Fibroblast of lung (primary cell): ENCODE measurements around the gene OGN. TPM values are rescaled to one million over a fixed set of nuclear protein-coding genes. Genes with fewer than 3 reads are reported as not detected.

Experiments
- DNase-seq, 2 donors: peaks; one replicate each; pipeline versions ENCODE4 v3.0.0 to v3.0.0-alpha.2; 2010; ENCODE audit warnings: low read depth in 2 of 2
- H2AFZ ChIP-seq: 2 replicates; pipeline ENCODE4 v1.5.1; 2012; ENCODE audit warnings: low read length, control low read depth, inconsistent platforms
- H3K27ac ChIP-seq: 2 replicates; pipeline ENCODE4 v1.5.1; 2011; ENCODE audit warnings: low read length, control low read depth; ENCODE audit not compliant: insufficient read depth
- H3K27me3 ChIP-seq: 2 replicates; pipeline ENCODE4 v1.5.1; 2011; ENCODE audit warnings: mild to moderate bottlenecking, low read length; ENCODE audit not compliant: control insufficient read depth, insufficient read depth
- H3K36me3 ChIP-seq: 2 replicates; pipeline ENCODE4 v1.5.1; 2011; ENCODE audit warnings: low read length; ENCODE audit not compliant: control insufficient read depth, insufficient read depth
- H3K4me1 ChIP-seq: 2 replicates; pipeline ENCODE4 v1.5.1; 2011; ENCODE audit warnings: low read length; ENCODE audit not compliant: control insufficient read depth, insufficient read depth; ENCODE audit errors: extremely low read depth
- H3K4me2 ChIP-seq: 2 replicates; pipeline ENCODE4 v1.5.1; 2011; ENCODE audit warnings: low read length, control low read depth; ENCODE audit not compliant: insufficient read depth; ENCODE audit errors: extremely low read depth
- H3K4me3 ChIP-seq, 4 experiments: fragments of 200-600 bp in 1 of 4; sonication (generic) in 1 of 4; replicated peaks in 1 of 4; 2 replicates each; pipeline ENCODE4 v1.5.1; 2011 to 2016; ENCODE audit warnings: low read length in 4 of 4, low read depth in 3 of 4, mild to moderate bottlenecking in 3 of 4, control low read depth in 2 of 4, inconsistent platforms in 1 of 4, mixed read lengths in 1 of 4; ENCODE audit not compliant: insufficient read depth in 1 of 4; ENCODE audit errors: control extremely low read depth in 1 of 4
- H3K79me2 ChIP-seq: 2 replicates; pipeline ENCODE4 v1.5.1; 2012; ENCODE audit warnings: mild to moderate bottlenecking, low read length, inconsistent platforms; ENCODE audit not compliant: control insufficient read depth, insufficient read depth
- H3K9ac ChIP-seq: 2 replicates; pipeline ENCODE4 v1.5.1; 2011; ENCODE audit warnings: mild to moderate bottlenecking, low read length, control low read depth; ENCODE audit not compliant: insufficient read depth
- H3K9me3 ChIP-seq: 2 replicates; pipeline ENCODE4 v1.5.1; 2012; ENCODE audit warnings: low read depth, low read length; ENCODE audit not compliant: control insufficient read depth, insufficient read depth
- H4K20me1 ChIP-seq: 2 replicates; pipeline ENCODE4 v1.5.1; 2011; ENCODE audit warnings: low read length; ENCODE audit not compliant: control insufficient read depth, insufficient read depth; ENCODE audit errors: extremely low read depth
- EZH2 ChIP-seq: IDR thresholded peaks from 2 replicates; pipeline ENCODE4 v1.5.1; 2012; ENCODE audit warnings: low read length, control low read depth, mild to moderate bottlenecking; ENCODE audit errors: missing control alignments
- polyA minus RNA-seq: library from RNA; depleted of rRNA, polyadenylated mRNA; stranded (reverse); fragments of >200 nt; gene quantifications from 2 replicates; pipeline ENCODE4 v1.2.3, GENCODE V29; 2011; ENCODE audit warnings: low replicate concordance
- polyA plus RNA-seq, 2 donors: library from polyadenylated mRNA; depleted of rRNA in 1 of 2; stranded (reverse) in 1 of 2; unstranded in 1 of 2; fragments of >200 nt; gene quantifications; 2 replicates each; pipeline ENCODE4 v1.2.1, GENCODE V29; 2011 to 2012; ENCODE audit warnings: missing spikeins in 1 of 2
- total RNA-seq: library from RNA; depleted of rRNA; stranded (reverse); fragments of >200 nt; gene quantifications from 2 replicates; pipeline ENCODE4 v1.2.1, GENCODE V29; 2014
- TF ChIP-seq, protein P1 (sequence below), 2 donors: IDR thresholded peaks in 1 of 2; conservative IDR thresholded peaks in 1 of 2; 1 replicate in 1 of 2; 2 replicates in 1 of 2; pipeline ENCODE4 v1.5.1; 2011 to 2012; ENCODE audit warnings: low read length in 2 of 2, control low read depth in 1 of 2, inconsistent platforms in 1 of 2, low read depth in 1 of 2, mild to moderate bottlenecking in 1 of 2

Gene OGN, protein sequence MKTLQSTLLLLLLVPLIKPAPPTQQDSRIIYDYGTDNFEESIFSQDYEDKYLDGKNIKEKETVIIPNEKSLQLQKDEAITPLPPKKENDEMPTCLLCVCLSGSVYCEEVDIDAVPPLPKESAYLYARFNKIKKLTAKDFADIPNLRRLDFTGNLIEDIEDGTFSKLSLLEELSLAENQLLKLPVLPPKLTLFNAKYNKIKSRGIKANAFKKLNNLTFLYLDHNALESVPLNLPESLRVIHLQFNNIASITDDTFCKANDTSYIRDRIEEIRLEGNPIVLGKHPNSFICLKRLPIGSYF
- total RNA-seq (1.3 and 6.2 TPM in 2 replicates), polyA plus RNA-seq (1.2 and 4.4 TPM in 2 replicates), polyA minus RNA-seq (0.37 TPM in 1 of 2 replicates, not detected in the other)
- polyA plus RNA-seq (2012), result 0.69 and 3.9 TPM in 2 replicates

DNA sequence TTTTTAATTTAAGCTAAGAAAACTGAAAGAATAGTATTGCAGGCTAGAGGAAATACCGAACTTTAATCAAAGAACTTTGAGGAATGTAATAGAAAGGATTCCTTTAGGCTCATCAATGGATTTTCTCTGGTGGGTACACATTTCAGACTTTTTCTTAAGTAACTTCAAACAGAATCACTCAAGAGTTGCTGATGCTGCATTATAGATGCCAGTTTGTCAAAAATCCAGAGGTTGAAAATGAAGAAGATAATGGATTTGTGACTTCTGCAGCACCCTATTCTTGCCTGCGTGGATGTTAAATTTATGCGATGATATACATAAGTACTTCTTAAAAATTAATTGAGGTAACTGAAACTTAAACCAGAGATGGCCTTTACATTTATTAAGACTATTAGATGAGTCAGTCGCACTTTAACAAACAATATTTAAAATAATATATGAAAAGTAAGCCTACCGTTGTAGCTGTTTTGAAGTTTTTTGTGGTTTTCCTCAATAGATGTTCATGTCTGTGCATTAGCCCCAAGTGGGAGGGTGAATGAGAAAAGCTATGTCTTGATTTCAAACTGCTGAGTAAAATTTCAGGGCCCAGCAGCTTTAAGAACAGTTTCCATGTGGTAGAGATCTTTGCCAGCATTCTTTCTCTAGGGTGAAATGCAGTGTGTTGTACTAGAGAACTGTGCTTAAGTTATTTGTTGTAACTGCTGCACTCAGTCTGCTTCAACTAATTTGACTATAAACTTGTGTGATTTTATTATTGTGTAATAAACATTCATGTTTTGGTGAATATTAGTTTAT, at the start of gene OGN:
Gene OGN, minus strand, starts transcription at position 537 of the 795 bp plus-strand sequence. CDS start 1,171 bp downstream, outside the sequence.
- Histone ChIP-seq H3K4me1 (peaks cover 3% of the 10 kb centered on the region), H3K9me3 (no peaks in the 10 kb centered on the region), H4K20me1 (no peaks in the 10 kb centered on the region), H3K4me2 (peak within 1 kb of the TSS; percentile 40), H2AFZ (no peak within 1 kb of the TSS), H3K27ac (no peak within 1 kb of the TSS), H3K9ac (no peak within 1 kb of the TSS), H3K4me3 (peak within 1 kb of the TSS in 2 of 4 experiments; percentile 32 to 34), H3K79me2 (no peaks in the 10 kb centered on the region), H3K27me3 (no peaks in the 10 kb centered on the region), H3K36me3 (no peaks in the 10 kb centered on the region)
- DNase-seq, result peak; percentile 52 to 75
- TF ChIP-seq, protein P1, sequence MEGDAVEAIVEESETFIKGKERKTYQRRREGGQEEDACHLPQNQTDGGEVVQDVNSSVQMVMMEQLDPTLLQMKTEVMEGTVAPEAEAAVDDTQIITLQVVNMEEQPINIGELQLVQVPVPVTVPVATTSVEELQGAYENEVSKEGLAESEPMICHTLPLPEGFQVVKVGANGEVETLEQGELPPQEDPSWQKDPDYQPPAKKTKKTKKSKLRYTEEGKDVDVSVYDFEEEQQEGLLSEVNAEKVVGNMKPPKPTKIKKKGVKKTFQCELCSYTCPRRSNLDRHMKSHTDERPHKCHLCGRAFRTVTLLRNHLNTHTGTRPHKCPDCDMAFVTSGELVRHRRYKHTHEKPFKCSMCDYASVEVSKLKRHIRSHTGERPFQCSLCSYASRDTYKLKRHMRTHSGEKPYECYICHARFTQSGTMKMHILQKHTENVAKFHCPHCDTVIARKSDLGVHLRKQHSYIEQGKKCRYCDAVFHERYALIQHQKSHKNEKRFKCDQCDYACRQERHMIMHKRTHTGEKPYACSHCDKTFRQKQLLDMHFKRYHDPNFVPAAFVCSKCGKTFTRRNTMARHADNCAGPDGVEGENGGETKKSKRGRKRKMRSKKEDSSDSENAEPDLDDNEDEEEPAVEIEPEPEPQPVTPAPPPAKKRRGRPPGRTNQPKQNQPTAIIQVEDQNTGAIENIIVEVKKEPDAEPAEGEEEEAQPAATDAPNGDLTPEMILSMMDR (conservative IDR thresholded peaks at IDR 0.05 in 1 of 2, IDR thresholded peaks at IDR 0.05 in 1 of 2; ENCODE audit: low read depth in 1 of 2, low read length in 2 of 2), result no peak
- TF ChIP-seq EZH2, result no peak

DNA sequence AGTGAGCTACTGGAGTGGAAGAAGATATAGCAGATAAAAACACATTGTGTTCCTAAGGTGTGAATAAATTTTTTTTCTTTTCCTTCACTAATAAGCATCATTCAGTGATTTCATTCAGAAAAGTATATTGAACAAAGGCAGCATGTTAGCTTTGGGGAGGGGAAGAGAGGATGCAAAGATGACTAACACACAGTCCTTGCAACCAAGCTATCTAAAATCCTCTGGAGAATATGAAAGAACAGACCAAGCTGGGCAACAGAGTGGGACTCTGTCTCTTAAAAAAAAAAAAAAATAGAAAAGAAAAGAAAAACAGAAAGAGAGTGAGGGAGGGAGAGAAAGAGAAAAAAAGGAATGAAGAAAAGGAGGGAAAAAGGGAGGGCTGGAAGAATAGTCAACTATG, 42.2 kb upstream of the OGN start:
- Histone ChIP-seq H4K20me1 (no peaks in the 10 kb centered on the region), H3K27me3 (no peaks in the 10 kb centered on the region), H2AFZ (no peak overlapping the region), H3K9ac (no peak overlapping the region), H3K79me2 (no peaks in the 10 kb centered on the region), H3K27ac (no peak overlapping the region), H3K4me1 (no peaks in the 10 kb centered on the region), H3K9me3 (no peaks in the 10 kb centered on the region), H3K36me3 (no peaks in the 10 kb centered on the region), H3K4me3 (no peak overlapping the region), H3K4me2 (no peak overlapping the region)
- DNase-seq, result no peak
- TF ChIP-seq EZH2, result no peak
- TF ChIP-seq, protein P1 (conservative IDR thresholded peaks at IDR 0.05 in 1 of 2, IDR thresholded peaks at IDR 0.05 in 1 of 2; ENCODE audit: low read depth in 1 of 2, low read length in 2 of 2), result no peak

DNA sequence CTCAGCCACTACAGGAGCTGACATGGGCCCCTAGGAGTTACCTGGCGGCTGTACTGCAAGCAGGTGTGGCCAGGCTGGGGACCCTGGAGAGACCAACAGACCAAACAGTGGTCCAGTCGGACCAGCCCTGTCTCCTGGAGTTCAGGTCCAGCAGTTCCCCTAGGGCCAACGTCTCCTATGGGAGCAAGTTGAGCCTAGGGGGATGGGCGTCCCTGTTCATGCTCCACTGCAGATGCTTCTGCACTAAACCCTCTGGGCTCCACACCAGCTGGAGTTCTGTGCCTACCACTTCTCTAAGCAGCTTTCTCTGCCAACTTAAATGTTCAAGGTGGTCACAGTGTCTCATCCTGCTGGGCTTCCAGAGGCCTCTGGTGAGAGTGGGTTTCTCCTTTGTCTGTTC, 40.5 kb upstream of the OGN start:
- Histone ChIP-seq H3K36me3 (no peaks in the 10 kb centered on the region), H3K4me3 (no peak overlapping the region), H3K4me1 (no peaks in the 10 kb centered on the region), H3K27ac (no peak overlapping the region), H3K79me2 (no peaks in the 10 kb centered on the region), H3K27me3 (no peaks in the 10 kb centered on the region), H2AFZ (no peak overlapping the region), H3K4me2 (no peak overlapping the region), H3K9me3 (no peaks in the 10 kb centered on the region), H4K20me1 (no peaks in the 10 kb centered on the region), H3K9ac (no peak overlapping the region)
- no peak for DNase-seq
- TF ChIP-seq, protein P1 (conservative IDR thresholded peaks at IDR 0.05 in 1 of 2, IDR thresholded peaks at IDR 0.05 in 1 of 2; ENCODE audit: low read depth in 1 of 2, low read length in 2 of 2), result no peak
- TF ChIP-seq EZH2, result no peak
